ENCODE results near the gene MAFB. TPM values are rescaled to one million over a fixed set of nuclear protein-coding genes. Genes with fewer than 3 reads are reported as not detected.

MAFB gene
- total RNA-seq, 4 donors from 2014 or later = 17.0 to 66.9 (median 28.7) TPM

DNA sequence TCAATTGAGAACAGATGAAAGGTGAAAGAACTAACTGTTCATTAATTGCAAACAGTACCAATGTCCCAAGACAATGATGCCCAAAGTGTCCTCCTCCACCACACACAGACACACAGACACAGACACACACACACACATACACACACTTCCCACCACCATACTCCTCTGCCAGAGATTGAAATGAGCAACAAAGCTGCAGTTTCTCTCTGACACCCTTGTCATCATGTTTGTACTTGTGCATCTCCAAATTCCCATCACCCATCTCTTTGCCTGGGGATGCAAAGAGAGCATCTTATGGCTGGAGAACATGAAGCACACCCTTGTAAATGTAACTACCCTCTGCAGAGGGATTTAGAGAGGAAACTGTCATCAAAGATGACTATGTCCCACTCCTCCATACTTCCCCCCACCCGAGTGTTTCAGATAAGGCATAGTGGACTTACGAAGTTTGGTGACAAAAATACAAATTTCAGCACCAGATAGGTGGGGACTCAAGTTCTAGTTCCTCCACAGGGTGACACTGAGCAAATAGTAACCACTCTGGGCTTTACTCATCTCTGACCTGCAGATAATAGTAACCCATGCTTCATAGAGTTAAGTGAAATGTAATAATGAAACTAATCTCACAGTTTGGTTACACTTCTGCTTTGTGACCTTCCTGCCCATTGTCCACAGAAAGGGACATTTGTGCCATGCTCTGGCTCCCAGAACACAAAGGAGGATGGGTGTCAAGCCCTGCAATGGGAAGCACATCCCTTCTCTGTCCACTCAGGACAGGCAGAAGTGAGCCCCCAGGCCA, 8.7 kb downstream of the MAFB start:
- Histone ChIP-seq H3K27me3 (peaks cover 17% of the 10 kb centered on the region), H3K9me3 (no peaks in the 10 kb centered on the region), H3K36me3 (no peaks in the 10 kb centered on the region), H3K4me1 (peaks cover 0 to 16% (median 4%) of the 10 kb centered on the region in 3 donors), H3K4me3 (no peak overlapping the region), H3K27ac (no peak overlapping the region)
- ATAC-seq = no peak
- 100% methylated on average over 1 of the region's 2 CpGs; no CpG with 5 or more reads in 1 of the 2 donors for WGBS, 2 donors (ENCODE audit: low coverage in 1 of 2)
- no peak for TF ChIP-seq EP300 (IDR thresholded peaks at IDR 0.05)
- TF ChIP-seq POLR2AphosphoS5 (IDR thresholded peaks at IDR 0.05) = no peak
- TF ChIP-seq POLR2A (IDR thresholded peaks at IDR 0.05) = no peak
- no peak for TF ChIP-seq CTCF (IDR thresholded peaks at IDR 0.05)

DNA sequence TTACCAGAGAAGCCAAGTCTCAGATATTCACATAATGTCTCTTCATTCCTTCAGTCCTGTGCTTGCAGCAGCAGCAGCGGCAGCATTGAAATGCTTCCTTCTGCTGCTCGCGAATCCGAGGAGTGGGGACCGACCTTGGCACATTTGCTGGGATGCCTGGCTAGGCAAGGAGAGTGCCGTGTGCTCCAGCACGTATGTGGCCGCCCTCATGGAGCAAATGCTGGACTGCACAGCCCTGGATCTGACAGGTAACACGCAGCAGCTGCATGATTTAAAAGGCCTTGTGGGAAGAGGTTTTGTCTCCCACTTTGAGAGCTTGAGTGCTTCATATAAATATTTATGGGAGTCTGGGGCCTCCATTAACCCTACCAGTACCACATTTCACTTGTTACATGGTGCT, 9.9 kb downstream of the MAFB start:
- 57 to 68% methylated on average over 4 to 7 of the region's 9 CpGs for WGBS, 2 donors (ENCODE audit: low coverage in 1 of 2)
- peaks cover 16% of the 10 kb centered on the region for H3K27me3 ChIP-seq
- H3K4me1 ChIP-seq = peaks cover 0 to 16% (median 4%) of the 10 kb centered on the region in 3 donors
- no peak overlapping the region for H3K27ac ChIP-seq
- TF ChIP-seq POLR2A (IDR thresholded peaks at IDR 0.05) (no peak), CTCF (IDR thresholded peaks at IDR 0.05) (no peak), EP300 (IDR thresholded peaks at IDR 0.05) (no peak), POLR2AphosphoS5 (IDR thresholded peaks at IDR 0.05) (no peak)
- no peak for ATAC-seq
- no peaks in the 10 kb centered on the region for H3K36me3 ChIP-seq
- no peaks in the 10 kb centered on the region for H3K9me3 ChIP-seq
- no peak overlapping the region for H3K4me3 ChIP-seq

- no peak overlapping the region for H3K4me3 ChIP-seq
- TF ChIP-seq CTCF (IDR thresholded peaks at IDR 0.05) (no peak), POLR2A (IDR thresholded peaks at IDR 0.05) (no peak), EP300 (IDR thresholded peaks at IDR 0.05) (no peak), POLR2AphosphoS5 (IDR thresholded peaks at IDR 0.05) (no peak)
- H3K4me1 ChIP-seq = peaks cover 0 to 13% (median 3%) of the 10 kb centered on the region in 3 donors
- 70 to 76% methylated on average over 2 to 3 of the region's 3 CpGs for WGBS, 2 donors (ENCODE audit: low coverage in 1 of 2)
- H3K27ac ChIP-seq = no peak overlapping the region
- H3K27me3 ChIP-seq = peaks cover 13% of the 10 kb centered on the region
- H3K9me3 ChIP-seq = no peaks in the 10 kb centered on the region
- ATAC-seq = no peak
- no peaks in the 10 kb centered on the region for H3K36me3 ChIP-seq
These were observed 10.7 kb downstream of the MAFB start for GRCh38 chr20:40678286-40678875.

DNA sequence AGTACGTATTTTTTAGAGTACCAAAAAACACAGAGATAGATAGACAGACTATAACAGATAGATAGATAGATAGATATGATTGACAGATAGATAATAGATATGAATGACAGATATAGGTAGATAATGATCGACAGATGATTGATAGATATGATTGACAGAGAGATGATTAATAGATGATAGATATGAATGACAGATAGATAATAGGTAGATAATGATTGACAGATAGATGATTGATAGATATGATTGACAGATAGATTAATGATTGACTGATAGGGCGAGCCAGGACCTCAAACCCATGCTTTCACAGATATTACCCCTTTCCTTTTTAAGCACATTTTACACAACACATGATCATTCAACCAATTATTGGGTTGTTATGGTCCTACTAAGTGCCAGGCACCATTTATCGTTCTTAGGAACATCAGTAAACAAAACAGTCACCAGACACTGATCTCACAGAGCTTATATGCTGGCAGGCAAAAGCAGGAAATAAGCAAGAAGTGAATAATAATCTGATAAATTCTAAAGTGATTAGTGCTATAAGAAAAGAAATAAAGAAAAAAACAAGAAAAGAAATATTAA, 11.6 kb downstream of the MAFB start:
- 84 to 85% methylated on average over 3 to 4 of the region's 4 CpGs for WGBS, 2 donors (ENCODE audit: low coverage in 1 of 2)
- no peak for ATAC-seq
- Histone ChIP-seq H3K4me3 (no peak overlapping the region), H3K9me3 (no peaks in the 10 kb centered on the region), H3K36me3 (no peaks in the 10 kb centered on the region), H3K27ac (no peak overlapping the region), H3K27me3 (peaks cover 6% of the 10 kb centered on the region), H3K4me1 (peaks cover 0 to 4% (median 0%) of the 10 kb centered on the region in 3 donors)
- TF ChIP-seq POLR2AphosphoS5 (IDR thresholded peaks at IDR 0.05) (no peak), EP300 (IDR thresholded peaks at IDR 0.05) (no peak), CTCF (IDR thresholded peaks at IDR 0.05) (no peak), POLR2A (IDR thresholded peaks at IDR 0.05) (no peak)
